K562 (cell line): ENCODE results near the gene FLT1. TPM values are rescaled to one million over a fixed set of nuclear protein-coding genes. Genes with fewer than 3 reads are reported as not detected.

Source experiments
- ATF3 ChIP-seq, 2 experiments: fragments of 450-650 bp in 1 of 2; sonication (generic) in 1 of 2; formaldehyde crosslinking in 1 of 2; IDR thresholded peaks in 1 of 2; conservative IDR thresholded peaks in 1 of 2; 2 replicates each; pipeline versions ENCODE4 v1.6.1 to v1.8.1; 2016 to 2023; ENCODE audit warnings: mild to moderate bottlenecking in 2 of 2, moderate library complexity in 2 of 2, inconsistent platforms in 1 of 2, missing genetic modification reagents in 1 of 2
- ATF7 ChIP-seq: fragments of 450-650 bp; IDR thresholded peaks from 2 replicates; pipeline ENCODE4 v1.7.1; 2014; ENCODE audit warnings: mild to moderate bottlenecking, moderate library complexity
- FOSL1 ChIP-seq: fragments of 200-800 bp; sonication (Bioruptor generic); conservative IDR thresholded peaks from 2 replicates; pipeline ENCODE4 v1.6.1; 2016; ENCODE audit warnings: missing genetic modification characterization, missing compliant biosample characterization
- NBN ChIP-seq: fragments of 450-650 bp; IDR thresholded peaks from 2 replicates; pipeline ENCODE4 v1.6.1; 2016; ENCODE audit warnings: low read depth, mild to moderate bottlenecking
- NCOA1 ChIP-seq: fragments of 450-650 bp; IDR thresholded peaks from 2 replicates; pipeline ENCODE4 v1.6.1; 2016; ENCODE audit warnings: low read depth
- ZBTB26 ChIP-seq: fragments of 450-650 bp; formaldehyde crosslinking; IDR thresholded peaks from 2 replicates; pipeline ENCODE4 v1.4.0; 2022; ENCODE audit warnings: missing genetic modification characterization
- polyA plus RNA-seq, 8 experiments: library from polyadenylated mRNA; depleted of rRNA in 4 of 8; stranded (reverse) in 5 of 8; unstranded in 3 of 8; fragments of >200 nt; fragmentation: Nextera tagmentation in 2 of 8; fragmentation: Illumina TruSeq in 1 of 8; extraction: Ambion mirVana in 2 of 8; extraction: Trizol in 1 of 8; gene quantifications; 2 replicates each; pipeline versions ENCODE4 v1.2.1 to v1.2.3, GENCODE V29; 2011 to 2014; ENCODE audit warnings: inconsistent platforms in 1 of 8, missing spikeins in 1 of 8
- total RNA-seq, 7 experiments: library from RNA; depleted of rRNA in 6 of 7; stranded (reverse); fragments of >200 nt in 6 of 7; fragmentation: Illumina TruSeq in 2 of 7; extraction: Trizol in 2 of 7; gene quantifications; 2 replicates each; pipeline versions ENCODE4 v1.2.1 to v1.2.3, GENCODE V29; 2011 to 2021; ENCODE audit warnings: low replicate concordance in 1 of 7
- TF ChIP-seq, protein P1 (sequence below): fragments of 450-650 bp; IDR thresholded peaks from 2 replicates; pipeline ENCODE4 v1.6.1; 2017; ENCODE audit warnings: antibody characterized with exemption, mild to moderate bottlenecking

Gene FLT1
- total and polyA plus RNA-seq, 9 of the 15 experiments (the other 6 are each of a cell fraction or from before 2014, with no cell fraction given): 0.01 to 2.0 (median 0.22) TPM

GRCh38 chr13:28402057-28402381 is 92.9 kb downstream of the FLT1 start (continued):
- TF ChIP-seq ZBTB26 (CRISPR knock-in tag): no peak
- TF ChIP-seq FOSL1 (tag): 0 out of 2 replicates have a peak, but pooled peaks have one; percentile 8
- TF ChIP-seq, protein P1, sequence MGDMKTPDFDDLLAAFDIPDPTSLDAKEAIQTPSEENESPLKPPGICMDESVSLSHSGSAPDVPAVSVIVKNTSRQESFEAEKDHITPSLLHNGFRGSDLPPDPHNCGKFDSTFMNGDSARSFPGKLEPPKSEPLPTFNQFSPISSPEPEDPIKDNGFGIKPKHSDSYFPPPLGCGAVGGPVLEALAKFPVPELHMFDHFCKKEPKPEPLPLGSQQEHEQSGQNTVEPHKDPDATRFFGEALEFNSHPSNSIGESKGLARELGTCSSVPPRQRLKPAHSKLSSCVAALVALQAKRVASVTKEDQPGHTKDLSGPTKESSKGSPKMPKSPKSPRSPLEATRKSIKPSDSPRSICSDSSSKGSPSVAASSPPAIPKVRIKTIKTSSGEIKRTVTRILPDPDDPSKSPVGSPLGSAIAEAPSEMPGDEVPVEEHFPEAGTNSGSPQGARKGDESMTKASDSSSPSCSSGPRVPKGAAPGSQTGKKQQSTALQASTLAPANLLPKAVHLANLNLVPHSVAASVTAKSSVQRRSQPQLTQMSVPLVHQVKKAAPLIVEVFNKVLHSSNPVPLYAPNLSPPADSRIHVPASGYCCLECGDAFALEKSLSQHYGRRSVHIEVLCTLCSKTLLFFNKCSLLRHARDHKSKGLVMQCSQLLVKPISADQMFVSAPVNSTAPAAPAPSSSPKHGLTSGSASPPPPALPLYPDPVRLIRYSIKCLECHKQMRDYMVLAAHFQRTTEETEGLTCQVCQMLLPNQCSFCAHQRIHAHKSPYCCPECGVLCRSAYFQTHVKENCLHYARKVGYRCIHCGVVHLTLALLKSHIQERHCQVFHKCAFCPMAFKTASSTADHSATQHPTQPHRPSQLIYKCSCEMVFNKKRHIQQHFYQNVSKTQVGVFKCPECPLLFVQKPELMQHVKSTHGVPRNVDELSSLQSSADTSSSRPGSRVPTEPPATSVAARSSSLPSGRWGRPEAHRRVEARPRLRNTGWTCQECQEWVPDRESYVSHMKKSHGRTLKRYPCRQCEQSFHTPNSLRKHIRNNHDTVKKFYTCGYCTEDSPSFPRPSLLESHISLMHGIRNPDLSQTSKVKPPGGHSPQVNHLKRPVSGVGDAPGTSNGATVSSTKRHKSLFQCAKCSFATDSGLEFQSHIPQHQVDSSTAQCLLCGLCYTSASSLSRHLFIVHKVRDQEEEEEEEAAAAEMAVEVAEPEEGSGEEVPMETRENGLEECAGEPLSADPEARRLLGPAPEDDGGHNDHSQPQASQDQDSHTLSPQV: peak; percentile 9; the same call in 1 of the 2 replicates
- TF ChIP-seq ATF7: no peak
- no peak for TF ChIP-seq NCOA1
- TF ChIP-seq ATF3 (IDR thresholded peaks at IDR 0.05): 0 out of 2 replicates have a peak, but pooled peaks have one; percentile 75
- TF ChIP-seq ATF3 (CRISPR knock-in tag; conservative IDR thresholded peaks at IDR 0.05): no peak
- no peak for TF ChIP-seq NBN
